ENCODE measurements around the gene RNF217.

DNA sequence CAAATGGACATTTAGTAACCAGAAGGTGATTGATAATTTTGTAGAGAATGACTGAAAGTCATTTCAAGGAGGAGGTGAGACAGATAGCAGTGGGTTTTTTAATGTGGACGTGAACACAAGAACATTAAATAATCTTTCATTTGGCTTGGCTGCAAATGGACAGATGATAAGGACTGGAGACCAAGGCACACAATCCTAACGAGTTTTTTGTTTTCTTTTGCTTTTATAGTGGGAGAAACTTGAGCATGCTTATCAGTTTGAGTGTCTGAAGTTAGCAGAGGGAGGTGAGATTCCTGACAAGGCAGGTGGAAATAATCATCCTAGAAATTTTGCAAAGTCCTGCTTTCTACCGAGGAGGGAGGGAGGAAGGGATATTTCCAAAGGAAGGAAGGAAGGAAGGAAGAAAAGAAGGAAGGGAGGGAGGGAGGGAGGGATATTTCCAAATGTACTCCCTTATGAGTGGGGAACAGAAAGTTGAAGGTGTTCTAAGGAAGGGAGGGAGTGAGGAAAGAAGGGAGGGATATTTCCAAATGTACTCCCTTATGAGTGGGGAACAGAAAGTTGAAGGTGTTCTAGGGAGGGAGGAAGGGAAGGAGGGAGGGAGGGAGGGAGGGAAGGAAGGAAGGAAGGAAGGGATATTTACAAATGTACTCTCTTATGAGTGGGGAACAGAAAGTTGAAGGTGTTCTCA is 63.1 kb downstream of the RNF217 start:
- TF ChIP-seq POLR2A (IDR thresholded peaks at IDR 0.05) = no peak
- TF ChIP-seq, protein P1, sequence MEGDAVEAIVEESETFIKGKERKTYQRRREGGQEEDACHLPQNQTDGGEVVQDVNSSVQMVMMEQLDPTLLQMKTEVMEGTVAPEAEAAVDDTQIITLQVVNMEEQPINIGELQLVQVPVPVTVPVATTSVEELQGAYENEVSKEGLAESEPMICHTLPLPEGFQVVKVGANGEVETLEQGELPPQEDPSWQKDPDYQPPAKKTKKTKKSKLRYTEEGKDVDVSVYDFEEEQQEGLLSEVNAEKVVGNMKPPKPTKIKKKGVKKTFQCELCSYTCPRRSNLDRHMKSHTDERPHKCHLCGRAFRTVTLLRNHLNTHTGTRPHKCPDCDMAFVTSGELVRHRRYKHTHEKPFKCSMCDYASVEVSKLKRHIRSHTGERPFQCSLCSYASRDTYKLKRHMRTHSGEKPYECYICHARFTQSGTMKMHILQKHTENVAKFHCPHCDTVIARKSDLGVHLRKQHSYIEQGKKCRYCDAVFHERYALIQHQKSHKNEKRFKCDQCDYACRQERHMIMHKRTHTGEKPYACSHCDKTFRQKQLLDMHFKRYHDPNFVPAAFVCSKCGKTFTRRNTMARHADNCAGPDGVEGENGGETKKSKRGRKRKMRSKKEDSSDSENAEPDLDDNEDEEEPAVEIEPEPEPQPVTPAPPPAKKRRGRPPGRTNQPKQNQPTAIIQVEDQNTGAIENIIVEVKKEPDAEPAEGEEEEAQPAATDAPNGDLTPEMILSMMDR (IDR thresholded peaks at IDR 0.05 in 4 of 5, conservative IDR thresholded peaks at IDR 0.05 in 1 of 5) = no peak
